Sigmoid colon (tissue), 4 donors: Measurements from ENCODE around the gene FANCE.

Experiments used
- CTCF ChIP-seq, 4 experiments: fragments of 450-650 bp in 3 of 4; fragments of 200-600 bp in 1 of 4; IDR thresholded peaks; one replicate each; pipeline ENCODE4 v1.5.1; 2016 to 2019; ENCODE audit warnings: antibody characterized with exemption in 4 of 4, mild to moderate bottlenecking in 3 of 4, moderate library complexity in 2 of 4
- EP300 ChIP-seq, 4 donors: sonication (generic); formaldehyde crosslinking; IDR thresholded peaks; one replicate each; pipeline ENCODE4 v1.6.1; 2017; ENCODE audit warnings: antibody characterized with exemption in 4 of 4
- POLR2A ChIP-seq, 2 donors: fragments of 450-650 bp; IDR thresholded peaks; one replicate each; pipeline ENCODE4 v1.6.1; 2016; ENCODE audit warnings: antibody characterized with exemption in 2 of 2, mild to moderate bottlenecking in 2 of 2, moderate library complexity in 2 of 2
- POLR2AphosphoS5 ChIP-seq, 4 donors: sonication (generic); formaldehyde crosslinking; IDR thresholded peaks; one replicate each; pipeline ENCODE4 v1.6.1; 2017; ENCODE audit warnings: antibody characterized with exemption in 4 of 4

DNA sequence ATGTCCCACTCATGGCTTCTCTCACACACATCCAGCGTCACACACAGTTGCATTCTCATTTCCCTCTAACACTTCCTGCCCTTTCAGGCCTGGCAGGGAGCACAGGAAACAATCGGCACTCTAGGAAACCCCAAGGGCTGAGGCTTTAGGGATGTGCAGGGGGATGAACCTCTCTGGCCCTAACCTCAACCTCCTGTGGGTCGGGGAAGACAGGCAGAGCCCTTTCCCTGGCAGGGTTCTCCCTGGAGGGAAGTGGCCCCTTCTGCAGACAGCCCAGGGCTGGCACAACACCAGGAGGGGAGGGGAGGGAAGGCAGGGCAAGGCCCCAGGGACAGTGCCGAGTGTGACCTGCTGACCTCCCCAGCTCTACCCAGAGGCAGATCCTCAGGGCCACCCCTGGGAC, 42.0 kb downstream of the FANCE start:
- TF ChIP-seq POLR2AphosphoS5 (IDR thresholded peaks at IDR 0.05) (peak in 2 of 4 donors; percentile 1 to 19), CTCF (IDR thresholded peaks at IDR 0.05) (no peak), POLR2A (IDR thresholded peaks at IDR 0.05) (no peak), EP300 (IDR thresholded peaks at IDR 0.05) (no peak)
